AG08395 (cell line): ENCODE measurements around the gene ZP3.
"Not testable (repeated sequence)": the region's sequence is repeated elsewhere in the genome, so short reads cannot be mapped to it uniquely, and the experiment has no call there.

ENCODE experiments used
- DNase-seq: peaks from one replicate; pipeline ENCODE4 v3.0.0; 2012; ENCODE audit warnings: mixed read lengths, low spot score

ZP3 gene

DNA sequence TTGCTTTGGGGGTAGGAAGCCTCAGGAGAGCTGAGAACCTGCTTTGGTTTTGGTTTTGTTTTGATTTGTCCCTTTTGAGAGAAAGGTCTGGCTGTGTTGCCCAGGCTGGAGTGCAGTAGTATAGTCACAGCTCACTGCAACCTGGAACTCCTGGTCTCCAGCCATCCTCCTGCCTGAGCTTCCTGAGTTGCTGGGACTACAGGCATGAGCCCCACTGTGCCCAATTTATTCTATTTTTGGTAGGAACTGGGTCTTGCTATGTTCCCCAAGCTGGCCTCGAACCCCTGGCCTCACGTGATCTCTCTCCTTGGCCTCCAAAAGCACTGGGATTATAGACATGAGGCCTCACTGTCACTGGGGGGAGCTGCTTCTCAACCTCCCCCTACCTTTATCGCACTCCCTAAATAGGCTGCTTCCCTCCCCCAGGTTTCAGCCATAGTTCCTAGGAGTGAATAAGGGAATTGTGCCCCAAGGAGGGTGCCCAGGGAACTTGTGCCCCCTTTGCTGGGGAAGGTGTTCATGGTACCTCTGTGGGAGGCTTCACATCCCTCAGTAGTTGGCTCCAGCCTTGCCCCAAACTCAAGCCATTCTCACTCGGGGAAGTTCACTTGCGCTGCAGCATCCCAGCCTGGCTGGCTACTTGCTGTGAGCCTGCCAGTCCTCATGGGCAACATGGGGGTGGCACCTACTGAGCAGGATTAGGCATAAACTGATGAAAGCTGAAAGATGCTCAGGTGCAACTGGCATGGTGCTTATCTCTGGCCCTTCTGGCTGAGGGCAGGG, 18.1 kb downstream of the ZP3 start:
- DNase-seq = not testable (repeated sequence)

DNA sequence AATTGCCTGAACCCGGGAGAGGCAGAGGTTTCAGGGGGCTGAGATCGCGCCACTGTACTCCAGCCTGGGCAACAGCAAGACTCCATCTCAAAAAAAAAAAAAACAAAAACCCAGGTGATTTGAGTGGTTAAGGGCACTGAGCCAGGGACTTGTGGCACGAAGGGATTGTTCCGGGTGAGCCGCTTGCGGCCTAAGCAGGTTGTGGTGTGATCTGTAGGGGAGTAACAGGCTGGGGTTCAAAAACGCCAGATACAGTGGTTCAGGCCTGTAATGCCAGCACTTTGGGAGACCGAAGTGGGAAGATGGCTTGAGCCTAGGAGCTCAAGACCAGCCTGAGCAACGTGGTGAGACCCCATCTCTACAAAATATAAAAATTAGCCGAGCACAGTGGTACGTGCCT, 19.1 kb downstream of the ZP3 start:
- DNase-seq = not testable (repeated sequence)

GRCh38 chr7:76445577-76446008, 20.8 kb downstream of the ZP3 start:
- not testable (repeated sequence) for DNase-seq

DNA sequence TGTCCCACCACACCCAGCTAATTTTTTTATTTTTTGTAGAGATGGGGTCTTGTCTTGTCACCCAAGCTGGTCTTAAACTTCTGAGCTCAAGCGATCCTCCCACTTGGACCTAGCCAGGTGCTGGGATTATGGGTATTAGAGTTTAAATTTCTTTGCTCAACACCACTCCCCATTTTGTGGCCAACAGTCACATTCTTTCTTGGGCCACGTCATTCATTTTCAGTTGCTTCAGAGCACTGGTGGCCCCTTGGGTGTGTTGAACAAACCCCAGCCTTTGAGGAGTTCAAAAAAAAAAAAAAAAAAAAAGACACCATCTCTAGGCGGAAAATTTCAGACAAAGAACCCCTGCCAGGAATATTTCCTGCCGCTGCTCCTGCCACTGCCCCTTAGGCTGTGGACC, 32.3 kb downstream of the ZP3 start:
- DNase-seq = not testable (repeated sequence)

DNA sequence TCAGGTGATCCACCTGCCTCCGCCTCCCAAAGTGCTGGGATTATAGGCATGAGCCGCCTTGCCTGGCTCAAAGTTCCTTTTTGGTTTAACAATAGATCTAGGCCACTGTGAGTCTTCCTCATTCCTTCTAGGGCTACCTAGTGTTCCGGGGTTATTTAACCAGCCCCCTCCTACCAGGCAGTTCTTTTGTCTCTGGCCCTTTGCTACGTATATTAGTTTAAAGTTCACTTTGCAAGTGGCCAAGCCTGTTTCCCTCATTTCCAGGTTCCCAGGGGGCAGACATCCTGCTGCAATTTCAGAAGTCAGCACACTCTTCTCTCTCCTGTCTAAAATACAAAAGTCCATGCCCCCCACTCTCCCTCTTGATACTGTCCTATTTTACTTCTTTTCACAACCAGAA, 33.8 kb downstream of the ZP3 start:
- DNase-seq = not testable (repeated sequence)

DNA sequence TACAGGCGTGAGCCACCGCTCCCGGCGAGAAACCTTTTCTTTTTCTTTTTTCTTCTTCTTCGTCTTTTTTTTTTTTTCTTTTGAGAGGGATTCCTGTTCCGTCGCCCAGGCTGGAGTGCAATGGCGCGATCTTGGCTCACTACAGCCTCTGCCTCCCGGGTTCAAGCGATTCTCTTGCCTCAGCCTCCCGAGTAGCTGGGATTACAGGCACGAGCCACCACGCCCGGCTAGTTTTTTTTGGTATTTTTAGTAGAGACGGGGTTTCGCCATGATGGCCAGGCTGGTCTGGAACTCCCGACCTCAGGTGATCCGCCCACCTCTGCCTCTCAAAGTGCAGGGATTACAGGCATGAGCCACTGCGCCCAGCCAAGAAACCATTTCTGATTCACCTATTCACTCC, 36.0 kb downstream of the ZP3 start:
- DNase-seq = not testable (repeated sequence)

- not testable (repeated sequence) for DNase-seq
These were observed 36.8 kb downstream of the ZP3 start, which contains the start of gene DTX2 for GRCh38 chr7:76461464-76462101. DTX2 (plus strand) TSS chr7:76461709; CDS start chr7:76480510, 18,801 bp downstream.

GRCh38 chr7:76462271-76462882, 37.6 kb downstream of the ZP3 start:
- not testable (repeated sequence) for DNase-seq

GRCh38 chr7:76464959-76465358, 40.2 kb downstream of the ZP3 start:
- not testable (repeated sequence) for DNase-seq

GRCh38 chr7:76465950-76466349, 41.2 kb downstream of the ZP3 start:
- DNase-seq = not testable (repeated sequence)

DNA sequence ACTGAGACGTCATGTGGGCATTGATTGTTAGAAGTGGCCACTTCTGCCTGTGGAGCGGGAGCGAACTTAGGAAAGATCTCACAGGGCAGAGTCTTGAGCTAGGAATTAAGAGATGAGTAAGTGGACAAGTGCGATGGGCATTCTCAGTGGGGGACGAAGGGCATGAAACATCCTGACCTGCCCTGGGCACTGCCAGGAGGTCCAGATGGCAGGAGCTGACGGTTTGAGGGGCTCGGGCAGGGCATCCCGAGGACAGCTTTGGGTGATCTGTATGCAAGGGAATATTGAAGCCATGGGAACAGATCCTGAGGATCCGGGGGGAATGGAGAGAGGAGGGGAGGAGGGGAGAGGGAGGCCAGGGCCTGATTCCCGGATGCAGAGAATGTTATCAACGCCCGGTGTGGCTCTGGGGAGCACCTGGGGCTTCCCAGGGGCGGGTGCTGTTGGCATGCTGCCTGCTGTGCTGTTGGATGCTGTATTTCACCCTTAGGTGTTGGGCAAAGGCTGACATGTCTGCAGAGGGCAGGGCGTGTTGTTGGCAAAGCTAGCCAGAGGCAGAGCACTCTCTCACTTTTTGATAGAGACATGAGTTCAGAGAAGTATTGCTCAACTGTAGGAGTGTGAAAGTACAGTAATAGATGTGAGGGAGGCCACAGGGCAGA, 43.1 kb downstream of the ZP3 start:
- not testable (repeated sequence) for DNase-seq

DNA sequence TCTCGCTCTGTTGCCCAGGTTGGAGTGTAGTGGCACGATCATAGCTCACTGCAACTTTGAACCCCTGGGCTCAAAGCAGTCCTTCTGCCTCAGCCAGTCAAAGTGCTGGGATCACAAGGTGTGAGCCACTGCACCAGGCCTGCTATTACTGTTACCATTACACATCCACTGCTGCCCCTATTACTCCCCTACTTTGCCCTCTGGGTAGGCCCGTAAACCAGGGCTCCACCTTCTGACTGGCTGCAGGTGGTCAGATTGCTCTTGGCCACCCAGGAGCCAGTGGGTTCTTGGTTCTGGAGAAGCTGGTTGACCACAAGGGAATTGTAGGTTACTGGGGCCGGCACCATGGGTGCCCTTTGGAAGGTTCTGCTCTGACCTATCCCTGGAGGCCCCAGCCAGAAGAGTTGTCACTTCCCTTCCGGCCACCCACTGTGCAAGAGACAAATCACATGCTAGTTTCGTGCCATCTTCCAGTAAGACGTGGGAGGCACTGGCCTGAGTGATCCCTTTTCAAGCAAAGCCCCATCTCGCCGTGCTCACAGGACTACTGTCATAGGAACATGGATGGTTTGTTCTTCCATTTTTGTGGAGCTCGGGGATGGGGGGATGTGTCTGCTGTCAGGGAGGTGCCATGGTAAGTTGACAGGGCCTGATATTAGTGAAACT, 46.9 kb downstream of the ZP3 start:
- not testable (repeated sequence) for DNase-seq

- DNase-seq = not testable (repeated sequence)
These were observed 48.3 kb downstream of the ZP3 start for GRCh38 chr7:76473097-76473496.

GRCh38 chr7:76476280-76476679, 51.5 kb downstream of the ZP3 start:
- not testable (repeated sequence) for DNase-seq

- not testable (repeated sequence) for DNase-seq
These were observed 52.2 kb downstream of the ZP3 start for GRCh38 chr7:76476742-76477474.

DNA sequence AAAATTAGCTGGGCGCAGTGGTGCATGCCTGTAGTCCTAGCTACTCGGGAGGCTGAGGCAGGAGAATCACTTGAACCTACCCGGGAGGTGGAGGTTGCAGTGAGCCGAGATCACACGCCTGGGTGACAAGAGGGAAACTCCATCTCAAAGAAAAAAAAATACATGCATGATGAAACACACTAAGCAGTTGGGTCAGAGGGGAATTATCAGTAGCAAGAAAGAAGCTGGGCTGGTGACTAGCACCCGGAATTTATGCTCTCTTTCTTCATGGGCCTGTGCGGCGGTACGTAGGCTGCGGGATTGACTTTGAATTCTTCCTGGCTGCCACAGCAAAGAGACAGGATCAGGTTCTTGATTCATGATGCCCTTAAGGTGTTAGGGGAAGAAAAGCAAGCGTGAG, 54.9 kb downstream of the ZP3 start:
- DNase-seq = not testable (repeated sequence)

GRCh38 chr7:76480403-76481253, 55.9 kb downstream of the ZP3 start:
- not testable (repeated sequence) for DNase-seq

GRCh38 chr7:76482660-76483059, 57.9 kb downstream of the ZP3 start:
- not testable (repeated sequence) for DNase-seq

DNA sequence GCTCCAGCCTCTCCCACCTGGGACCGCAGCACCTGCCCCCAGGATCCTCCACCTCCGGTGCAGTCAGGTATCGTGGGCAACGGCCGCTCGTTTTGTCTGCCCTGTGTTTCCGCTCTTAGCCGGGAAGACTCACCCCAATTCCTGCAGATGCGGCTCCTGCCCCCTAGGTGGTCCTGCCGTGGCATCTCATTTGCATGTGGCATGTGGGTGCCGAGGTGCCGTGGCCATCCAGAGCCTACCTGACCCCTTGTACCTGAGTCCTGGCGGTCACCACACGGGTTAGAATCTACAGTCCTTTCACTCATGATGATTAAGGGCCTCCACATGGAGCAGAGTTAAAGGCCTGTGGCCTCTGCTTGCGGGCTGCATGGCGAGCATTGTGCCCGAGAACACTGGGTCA, 58.3 kb downstream of the ZP3 start:
- not testable (repeated sequence) for DNase-seq

- DNase-seq = not testable (repeated sequence)
These were observed 59.7 kb downstream of the ZP3 start for GRCh38 chr7:76484456-76484855.
